HCT116 (cell line): ENCODE data around the gene DLEC1.

Source experiments
- FOSL1 ChIP-seq: IDR thresholded peaks from 2 replicates; pipeline ENCODE4 v1.6.1; 2012; ENCODE audit warnings: low read depth
- POLR2A ChIP-seq: IDR thresholded peaks from 2 replicates; pipeline ENCODE4 v1.7.0; 2011; ENCODE audit warnings: borderline replicate concordance; ENCODE audit not compliant: insufficient read depth, insufficient read length; ENCODE audit errors: extremely low read depth
- POLR2AphosphoS5 ChIP-seq: IDR thresholded peaks from 2 replicates; pipeline ENCODE4 v1.6.1; 2011; ENCODE audit warnings: mild to moderate bottlenecking, low read depth, low read length, moderate library complexity
- SIN3A ChIP-seq: IDR thresholded peaks from 2 replicates; pipeline ENCODE4 v1.6.1; 2012; ENCODE audit warnings: low read depth
- TF ChIP-seq, protein P1 (sequence below), 3 experiments: fragments of 200-600 bp in 1 of 3; sonication (generic) in 1 of 3; IDR thresholded peaks in 2 of 3; conservative IDR thresholded peaks in 1 of 3; 2 replicates each; pipeline ENCODE4 v1.5.1; 2012 to 2017; ENCODE audit warnings: low read depth in 2 of 3, low read length in 2 of 3, antibody characterized with exemption in 1 of 3, borderline replicate concordance in 1 of 3, control low read depth in 1 of 3, mild to moderate bottlenecking in 1 of 3, mixed read lengths in 1 of 3, mixed run types in 1 of 3, moderate library complexity in 1 of 3; ENCODE audit not compliant: insufficient read depth in 1 of 3
- TF ChIP-seq, protein P2 (sequence below): IDR thresholded peaks from 2 replicates; pipeline ENCODE4 v1.6.1; 2012

DNA sequence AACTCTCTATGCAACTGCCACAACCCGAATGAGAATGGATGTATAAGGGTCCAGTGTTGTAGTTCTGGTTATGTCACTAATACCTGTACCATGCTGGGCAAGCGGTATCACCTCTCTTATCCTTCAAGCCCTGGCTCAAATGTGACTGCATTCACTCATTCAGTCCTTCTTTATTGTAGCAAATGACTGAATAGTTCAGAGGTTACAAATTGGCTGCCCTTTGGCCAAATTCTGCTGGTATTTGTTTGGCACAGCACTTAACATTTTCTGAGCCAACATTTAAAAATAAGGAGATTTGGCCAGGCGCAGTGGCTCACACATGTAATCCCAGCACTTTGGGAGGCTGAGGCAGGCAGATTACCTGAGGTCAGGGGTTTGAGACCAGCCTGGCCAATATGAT lies 47.5 kb downstream of the DLEC1 start:
- TF ChIP-seq POLR2AphosphoS5 (no peak), POLR2A (no peak), SIN3A (no peak), FOSL1 (no peak)
- TF ChIP-seq, protein P1, sequence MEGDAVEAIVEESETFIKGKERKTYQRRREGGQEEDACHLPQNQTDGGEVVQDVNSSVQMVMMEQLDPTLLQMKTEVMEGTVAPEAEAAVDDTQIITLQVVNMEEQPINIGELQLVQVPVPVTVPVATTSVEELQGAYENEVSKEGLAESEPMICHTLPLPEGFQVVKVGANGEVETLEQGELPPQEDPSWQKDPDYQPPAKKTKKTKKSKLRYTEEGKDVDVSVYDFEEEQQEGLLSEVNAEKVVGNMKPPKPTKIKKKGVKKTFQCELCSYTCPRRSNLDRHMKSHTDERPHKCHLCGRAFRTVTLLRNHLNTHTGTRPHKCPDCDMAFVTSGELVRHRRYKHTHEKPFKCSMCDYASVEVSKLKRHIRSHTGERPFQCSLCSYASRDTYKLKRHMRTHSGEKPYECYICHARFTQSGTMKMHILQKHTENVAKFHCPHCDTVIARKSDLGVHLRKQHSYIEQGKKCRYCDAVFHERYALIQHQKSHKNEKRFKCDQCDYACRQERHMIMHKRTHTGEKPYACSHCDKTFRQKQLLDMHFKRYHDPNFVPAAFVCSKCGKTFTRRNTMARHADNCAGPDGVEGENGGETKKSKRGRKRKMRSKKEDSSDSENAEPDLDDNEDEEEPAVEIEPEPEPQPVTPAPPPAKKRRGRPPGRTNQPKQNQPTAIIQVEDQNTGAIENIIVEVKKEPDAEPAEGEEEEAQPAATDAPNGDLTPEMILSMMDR (IDR thresholded peaks at IDR 0.05 in 2 of 3, conservative IDR thresholded peaks at IDR 0.05 in 1 of 3; ENCODE audit: borderline replicate concordance in 1 of 3, insufficient read depth in 1 of 3, low read depth in 2 of 3, low read length in 2 of 3) = no peak
- TF ChIP-seq, protein P2, sequence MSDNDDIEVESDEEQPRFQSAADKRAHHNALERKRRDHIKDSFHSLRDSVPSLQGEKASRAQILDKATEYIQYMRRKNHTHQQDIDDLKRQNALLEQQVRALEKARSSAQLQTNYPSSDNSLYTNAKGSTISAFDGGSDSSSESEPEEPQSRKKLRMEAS = no peak
